Kidney (tissue), 22 donors: ENCODE measurements around the gene TTC24. TPM values are rescaled to one million over a fixed set of nuclear protein-coding genes. Genes with fewer than 3 reads are reported as not detected.

Source experiments
- DNase-seq, 5 donors: peaks; one replicate each; pipeline ENCODE4 v3.0.0-alpha.2; 2013 to 2020
- FAIRE-seq: peaks from 2 replicates; lab custom pipeline; 2012; peaks lifted over from hg19 to GRCh38; lab: Jason Lieb, UNC
- H3K27ac ChIP-seq, 2 donors: one replicate each; pipeline ENCODE4 v1.7.0; 2013; ENCODE audit warnings: low read depth in 2 of 2, low read length in 2 of 2, inconsistent platforms in 1 of 2
- H3K27me3 ChIP-seq: one replicate; pipeline ENCODE4 v1.7.1; 2013; ENCODE audit warnings: low read length, inconsistent platforms; ENCODE audit not compliant: control insufficient read depth, insufficient read depth
- H3K36me3 ChIP-seq, 3 donors: one replicate each; pipeline versions ENCODE4 v1.7.0 to v1.7.1; 2013; ENCODE audit warnings: low read length in 3 of 3, control low read depth in 1 of 3, inconsistent platforms in 1 of 3; ENCODE audit not compliant: insufficient read depth in 3 of 3, control insufficient read depth in 2 of 3
- H3K4me1 ChIP-seq, 3 donors: one replicate each; pipeline versions ENCODE4 v1.7.0 to v1.7.1; 2013; ENCODE audit warnings: low read length in 3 of 3, inconsistent platforms in 1 of 3, low read depth in 1 of 3; ENCODE audit not compliant: control insufficient read depth in 2 of 3, insufficient read depth in 2 of 3
- H3K4me3 ChIP-seq, 3 donors: one replicate each; pipeline versions ENCODE4 v1.7.0 to v1.8.1; 2013; ENCODE audit warnings: low read length in 3 of 3, control low read depth in 1 of 3, inconsistent platforms in 1 of 3
- H3K9ac ChIP-seq, 3 donors: one replicate each; pipeline versions ENCODE4 v1.7.0 to v1.7.1; 2013; ENCODE audit warnings: low read length in 3 of 3, control low read depth in 1 of 3, inconsistent platforms in 1 of 3
- H3K9me3 ChIP-seq, 3 donors: one replicate each; pipeline versions ENCODE4 v1.7.0 to v1.7.1; 2013; ENCODE audit warnings: low read length in 3 of 3, control low read depth in 1 of 3, inconsistent platforms in 1 of 3; ENCODE audit not compliant: control insufficient read depth in 2 of 3, insufficient read depth in 1 of 3
- CTCF ChIP-seq: IDR thresholded peaks from 3 replicates; pipeline ENCODE4 v1.5.1; 2012; ENCODE audit warnings: mild to moderate bottlenecking, moderate library complexity, borderline replicate concordance; ENCODE audit not compliant: insufficient read depth; ENCODE audit errors: extremely low read depth
- intact Hi-C: fragments of 100-400 bp; cut with DNase I; formaldehyde crosslinking; loops from one replicate; pipeline ENCODE4 v1.11.1; 2022
- long read RNA-seq, 10 donors: library from polyadenylated mRNA in 1 of 10; unstranded in 1 of 10; transcript quantifications; one replicate each; pipeline ENCODE4 v2.0.0 and lab custom pipeline, GENCODE V29; 2021 to 2026
- polyA plus RNA-seq: library from polyadenylated mRNA; stranded (reverse); fragments of 350-450 nt; fragmentation: Illumina TruSeq; extraction: RNeasy Lipid Tissue Mini Kit (QIAGEN cat#74804); gene quantifications from one replicate; pipeline ENCODE4 v1.2.3, GENCODE V29; 2014; ENCODE audit warnings: low read depth, low replicate concordance; ENCODE audit not compliant: insufficient read depth
- total RNA-seq: library from RNA; stranded (reverse); fragmentation: NEBNext Ultra II Directional; extraction: Animal tissue kit (Norgen Biotek cat#: 25700); gene quantifications from one replicate; pipeline ENCODE4 v1.2.1, GENCODE V29; 2021
- donor health status: control.
- donor health status: control.
- donor health status: control.
- donor health status: control.
- donor health status: control.
- donor health status: DM: yes; HTN: yes; CAD: no.
- donor health status: Normal renal cell carcinoma (clear cell type).

TTC24 gene
- total RNA-seq (0.57 TPM), polyA plus RNA-seq (not detected)
- long read RNA-seq, donor 1 = 0 reads
- long read RNA-seq, donor 2, partial matches to known transcripts = 25 of 25 reads
- long read RNA-seq, donor 2, other reads (novel, unspliced or antisense) = 0 of 25 reads
- long read RNA-seq, donor 3 = 0 reads
- long read RNA-seq, donor 4 = 0 reads
- long read RNA-seq, donor 5 = 0 reads
- long read RNA-seq, donor 6, partial matches to known transcripts = 34 of 34 reads
- long read RNA-seq, donor 6, other reads (novel, unspliced or antisense) = 0 of 34 reads
- long read RNA-seq, donor 7 = 0 reads
- long read RNA-seq, donor 8 = 0 reads
- long read RNA-seq, donor 9 = 0 reads
- long read RNA-seq, donor 10 = 0 reads

GRCh38 chr1:156579472-156579871 is at the start of gene TTC24:
TSS of gene TTC24 (plus strand) at chr1:156579723. CDS start at chr1:156581365, 1,642 bp downstream.
- Histone ChIP-seq H3K4me3 (no peak within 1 kb of the TSS), H3K9ac (no peak within 1 kb of the TSS), H3K4me1 (no peaks in the 10 kb centered on the region), H3K27me3 (no peaks in the 10 kb centered on the region), H3K9me3 (no peaks in the 10 kb centered on the region), H3K36me3 (no peaks in the 10 kb centered on the region), H3K27ac (no peak within 1 kb of the TSS)
- FAIRE-seq = no peak
- TF ChIP-seq CTCF = no peak
- intact Hi-C loops = no loop called here
- peak in 3 of 5 donors; percentile 67 to 78 (median 72) for DNase-seq

DNA sequence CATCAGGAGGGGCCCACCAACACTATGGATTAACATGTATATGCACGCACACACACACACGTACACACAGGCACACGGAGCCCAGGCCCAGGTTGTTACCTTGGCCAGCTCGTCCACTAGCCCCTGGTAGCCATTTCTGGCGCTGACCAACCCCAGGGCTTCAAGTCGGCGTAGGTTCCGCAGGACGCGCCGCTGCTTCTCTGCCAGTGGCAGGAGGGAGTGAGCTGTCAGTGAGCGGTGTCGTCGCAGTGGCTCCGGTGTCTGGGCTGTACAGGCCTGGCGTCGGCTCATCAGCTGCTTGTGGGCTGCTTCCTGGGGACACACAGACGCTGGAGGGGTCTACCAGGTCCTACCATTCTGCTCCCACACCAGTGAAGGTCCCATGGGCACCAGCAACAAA is 49.5 kb upstream of the TTC24 start:
- FAIRE-seq = no peak
- no peaks in the 10 kb centered on the region for H3K4me1 ChIP-seq
- intact Hi-C loops = no loop called here
- no peak overlapping the region for H3K4me3 ChIP-seq
- H3K27me3 ChIP-seq = no peaks in the 10 kb centered on the region
- TF ChIP-seq CTCF = no peak
- no peaks in the 10 kb centered on the region for H3K9me3 ChIP-seq
- no peak overlapping the region for H3K27ac ChIP-seq
- H3K9ac ChIP-seq = no peak overlapping the region
- H3K36me3 ChIP-seq = no peaks in the 10 kb centered on the region
- DNase-seq = no peak

DNA sequence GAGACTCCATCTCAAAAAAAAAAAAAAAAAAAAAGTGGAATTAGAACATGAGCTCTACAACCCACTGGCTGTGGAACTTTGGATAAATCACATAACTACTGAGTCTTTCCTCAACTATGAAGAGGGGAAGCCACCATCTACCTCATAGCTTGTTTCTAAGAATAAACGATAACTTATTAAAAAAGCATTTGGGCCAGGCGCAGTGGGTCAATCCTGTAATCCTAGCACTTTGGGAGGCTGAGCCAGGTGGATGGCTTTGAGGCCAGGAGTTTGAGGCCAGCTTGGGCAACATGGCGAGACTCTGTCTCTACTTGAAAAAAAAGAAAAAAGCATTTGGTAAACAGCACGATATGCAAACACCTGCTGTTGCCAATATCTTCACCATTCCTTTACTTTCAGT is 47.1 kb upstream of the TTC24 start:
- H3K36me3 ChIP-seq = no peaks in the 10 kb centered on the region
- no peak overlapping the region for H3K9ac ChIP-seq
- DNase-seq (no peak), FAIRE-seq (no peak)
- no peak overlapping the region for H3K27ac ChIP-seq
- no peak for TF ChIP-seq CTCF
- no peak overlapping the region for H3K4me3 ChIP-seq
- intact Hi-C loops = no loop called here
- no peaks in the 10 kb centered on the region for H3K4me1 ChIP-seq
- H3K27me3 ChIP-seq = no peaks in the 10 kb centered on the region
- no peaks in the 10 kb centered on the region for H3K9me3 ChIP-seq
